Suppressor macrophage (primary cell): ENCODE results near the gene ZNF528.
A peak's percentile ranks its signal among the peaks of the same experiment; 100 is the strongest.

Experiments
- DNase-seq, 4 experiments: peaks; one replicate each; pipeline ENCODE4 v3.0.0-alpha.2; 2020 to 2022
- total RNA-seq, 17 experiments: gene quantifications; one replicate each; lab custom pipeline; 2026; ENCODE audit warnings: mixed read lengths in 6 of 17, inconsistent platforms in 3 of 17; lab: John Stamatoyannopoulos, UW

ZNF528 gene
- total RNA-seq, result 4.7 to 25.4 (median 13.8) reads per million in 17 experiments

- DNase-seq, result peak; percentile 97 to 99 (median 98)
These were observed at the start of gene ZNF528 for GRCh38 chr19:52397310-52398080. TSS of gene ZNF528 (plus strand) at chr19:52397849. CDS start at chr19:52402014, 4,165 bp downstream.

- DNase-seq, result no peak
These were observed 46.1 kb upstream of the ZNF528 start for GRCh38 chr19:52351512-52351911.

GRCh38 chr19:52366414-52366824, 31.2 kb upstream of the ZNF528 start:
- DNase-seq, result no peak

GRCh38 chr19:52369559-52370340, 27.9 kb upstream of the ZNF528 start, which contains the start of gene ZNF880:
TSS of gene ZNF880 (plus strand) at chr19:52369923. CDS start at chr19:52369966, 43 bp downstream.
- peak; percentile 93 to 97 (median 94) for DNase-seq

- no peak for DNase-seq
These were observed 27.3 kb upstream of the ZNF528 start for GRCh38 chr19:52370341-52370710.

- DNase-seq, result no peak
These were observed 6.5 kb upstream of the ZNF528 start for GRCh38 chr19:52391135-52391534.

GRCh38 chr19:52398081-52398441, 412 bp downstream of the ZNF528 start:
- peak; percentile 25 to 39 (median 31) for DNase-seq

GRCh38 chr19:52410276-52410675, 12.6 kb downstream of the ZNF528 start:
- no peak for DNase-seq

GRCh38 chr19:52415711-52416110, 18.1 kb downstream of the ZNF528 start:
- DNase-seq, result no peak

GRCh38 chr19:52428937-52429336, 31.3 kb downstream of the ZNF528 start, which contains the start of gene ZNF534:
TSS of gene ZNF534 (plus strand) at chr19:52429148. CDS start at chr19:52431475, 2,327 bp downstream.
- DNase-seq, result no peak

GRCh38 chr19:52442179-52442578, 44.5 kb downstream of the ZNF528 start:
- no peak for DNase-seq

GRCh38 chr19:52444506-52444905, 46.9 kb downstream of the ZNF528 start:
- no peak for DNase-seq

GRCh38 chr19:52451241-52451640, 53.6 kb downstream of the ZNF528 start:
- no peak for DNase-seq

GRCh38 chr19:52453324-52454094, 55.9 kb downstream of the ZNF528 start, which contains the start of gene ZNF578:
TSS of gene ZNF578 (plus strand) at chr19:52453553. CDS start at chr19:52501846, 48,293 bp downstream.
- DNase-seq, result peak; percentile 46 to 77 (median 70)

- DNase-seq, result no peak
These were observed 67.3 kb downstream of the ZNF528 start for GRCh38 chr19:52464798-52465470.
